ENCODE results near the gene UBE2Q2.

DNA sequence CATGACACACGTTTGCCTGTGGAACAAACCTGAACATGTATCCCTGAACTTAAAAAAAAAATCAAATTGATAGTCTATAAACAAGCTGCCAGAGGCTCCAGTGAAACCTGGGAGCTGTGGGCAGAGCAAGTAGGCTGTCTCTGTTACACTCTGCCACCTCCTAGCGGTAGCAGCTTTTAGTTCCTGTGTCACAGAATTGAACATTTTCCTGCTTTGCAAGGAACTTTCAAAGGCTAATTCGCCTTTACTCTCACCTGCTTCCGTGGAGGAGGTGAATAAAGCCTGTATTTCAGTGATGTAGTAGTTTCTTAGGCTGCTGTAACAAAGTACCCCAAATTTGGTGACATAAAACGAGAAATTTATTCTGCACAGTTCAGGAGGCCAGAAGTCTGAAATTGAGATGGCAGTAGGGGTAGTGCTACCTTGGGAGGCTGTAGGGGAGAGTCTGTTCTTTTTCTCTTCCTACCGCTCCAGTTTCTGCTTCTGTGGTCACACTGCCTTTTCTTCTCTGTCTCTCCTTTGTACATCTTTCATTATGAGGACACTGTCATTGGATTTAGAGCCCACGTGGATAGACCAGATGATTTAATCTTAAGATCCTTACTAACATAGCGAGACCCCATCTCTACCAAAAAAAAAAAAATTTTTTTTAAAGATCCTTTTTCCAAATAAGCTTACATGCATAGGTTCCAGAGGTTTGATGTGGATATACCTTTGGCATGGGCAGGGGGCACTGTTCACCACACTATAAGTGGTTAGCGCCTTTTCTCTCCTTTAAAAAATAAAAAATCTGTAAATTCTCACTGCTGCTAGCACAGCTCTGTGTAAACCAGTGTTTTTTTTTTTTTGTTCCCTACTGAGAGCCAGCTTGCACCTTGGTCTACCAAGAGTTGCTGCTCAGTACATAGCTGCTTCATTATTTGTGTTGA is 85.7 kb downstream of the UBE2Q2 start:
- TF ChIP-seq, protein P1, sequence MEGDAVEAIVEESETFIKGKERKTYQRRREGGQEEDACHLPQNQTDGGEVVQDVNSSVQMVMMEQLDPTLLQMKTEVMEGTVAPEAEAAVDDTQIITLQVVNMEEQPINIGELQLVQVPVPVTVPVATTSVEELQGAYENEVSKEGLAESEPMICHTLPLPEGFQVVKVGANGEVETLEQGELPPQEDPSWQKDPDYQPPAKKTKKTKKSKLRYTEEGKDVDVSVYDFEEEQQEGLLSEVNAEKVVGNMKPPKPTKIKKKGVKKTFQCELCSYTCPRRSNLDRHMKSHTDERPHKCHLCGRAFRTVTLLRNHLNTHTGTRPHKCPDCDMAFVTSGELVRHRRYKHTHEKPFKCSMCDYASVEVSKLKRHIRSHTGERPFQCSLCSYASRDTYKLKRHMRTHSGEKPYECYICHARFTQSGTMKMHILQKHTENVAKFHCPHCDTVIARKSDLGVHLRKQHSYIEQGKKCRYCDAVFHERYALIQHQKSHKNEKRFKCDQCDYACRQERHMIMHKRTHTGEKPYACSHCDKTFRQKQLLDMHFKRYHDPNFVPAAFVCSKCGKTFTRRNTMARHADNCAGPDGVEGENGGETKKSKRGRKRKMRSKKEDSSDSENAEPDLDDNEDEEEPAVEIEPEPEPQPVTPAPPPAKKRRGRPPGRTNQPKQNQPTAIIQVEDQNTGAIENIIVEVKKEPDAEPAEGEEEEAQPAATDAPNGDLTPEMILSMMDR (IDR thresholded peaks at IDR 0.05; ENCODE audit: low read length) = peak; percentile 80
- TF ChIP-seq EZH2 (IDR thresholded peaks at IDR 0.05; ENCODE audit: borderline replicate concordance, low read length) = no peak
